AG20443 (cell line): Measurements from ENCODE around the gene AGPAT2.

Source experiments
- DNase-seq: peaks from one replicate; pipeline ENCODE4 v3.0.0; 2012; ENCODE audit warnings: low spot score, mixed read lengths

AGPAT2 gene

DNA sequence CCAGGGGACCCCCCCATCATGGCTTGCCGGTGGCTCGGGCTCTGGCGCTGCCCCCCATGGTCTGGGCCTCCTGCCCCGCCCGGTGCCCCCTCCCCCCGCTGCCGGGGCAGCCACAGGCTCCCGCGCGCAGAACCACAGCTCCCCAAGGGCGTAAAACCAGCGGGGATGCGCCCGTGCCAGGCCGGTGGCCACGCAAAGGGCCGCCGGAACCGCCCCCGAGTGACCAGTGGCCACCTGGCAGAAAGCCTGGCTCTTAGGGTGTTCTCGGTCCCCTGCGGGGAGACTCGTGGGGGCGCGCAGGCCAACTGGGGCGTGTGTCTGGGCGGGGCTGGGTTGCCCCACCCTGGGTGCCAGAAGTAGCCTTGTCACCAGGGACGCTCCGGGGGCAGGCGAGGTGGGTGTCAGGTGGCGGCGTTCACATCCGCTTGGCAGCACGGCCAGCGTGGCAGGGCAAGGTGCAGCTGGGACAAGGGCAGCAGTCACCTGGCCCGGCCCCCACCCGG lies 515 bp upstream of the AGPAT2 start:
- DNase-seq: no peak

- DNase-seq: no peak
These were observed 793 bp downstream of the AGPAT2 start for GRCh38 chr9:136686534-136686793.

- peak; percentile 72 for DNase-seq
These were observed 1.3 kb downstream of the AGPAT2 start for GRCh38 chr9:136685790-136686533.

DNA sequence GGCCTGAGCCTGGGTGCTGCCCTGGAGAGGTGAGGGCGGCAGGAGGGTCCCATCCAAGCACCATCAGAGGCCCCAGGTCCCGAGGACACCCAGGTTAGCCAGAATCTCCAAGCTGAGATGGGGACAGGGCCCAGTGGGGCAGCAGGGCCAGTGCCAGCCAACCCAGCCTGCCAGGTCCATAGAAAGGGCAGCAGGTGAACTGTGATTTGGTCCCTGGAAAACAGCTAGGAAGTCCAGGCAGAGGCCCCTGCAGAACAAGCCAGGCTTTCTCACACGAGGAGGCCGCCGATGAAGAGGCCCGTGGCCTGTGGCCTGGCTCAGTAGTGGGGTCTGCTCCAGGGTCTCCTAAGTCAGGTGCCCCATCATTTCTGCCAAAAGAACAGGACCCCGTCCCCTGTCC lies 2.0 kb downstream of the AGPAT2 start:
- DNase-seq: no peak

- no peak for DNase-seq
These were observed 2.5 kb downstream of the AGPAT2 start for GRCh38 chr9:136684799-136685198.

GRCh38 chr9:136684339-136684738 lies 2.9 kb downstream of the AGPAT2 start:
- DNase-seq: no peak

DNA sequence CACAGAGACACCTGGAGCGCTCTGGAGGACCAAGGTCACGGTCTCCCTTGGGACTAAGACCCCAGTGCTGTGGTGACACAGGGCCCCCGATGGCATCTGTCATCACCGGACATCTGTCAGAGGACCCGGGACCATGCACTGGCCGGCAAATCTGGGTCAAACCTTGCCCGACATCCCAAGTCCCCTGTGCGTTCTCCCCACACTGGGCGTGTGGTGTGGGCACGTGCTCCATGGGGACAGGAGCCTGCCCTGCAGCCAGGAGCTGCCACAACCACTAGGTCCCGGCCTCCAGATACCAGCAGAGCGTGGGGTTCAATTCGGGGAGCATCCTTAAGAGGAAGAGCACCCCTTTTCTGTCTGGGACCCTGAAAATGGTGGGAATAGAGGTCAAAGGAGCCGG lies 3.5 kb downstream of the AGPAT2 start:
- no peak for DNase-seq

GRCh38 chr9:136683173-136683745 lies 4.0 kb downstream of the AGPAT2 start:
- no peak for DNase-seq

DNA sequence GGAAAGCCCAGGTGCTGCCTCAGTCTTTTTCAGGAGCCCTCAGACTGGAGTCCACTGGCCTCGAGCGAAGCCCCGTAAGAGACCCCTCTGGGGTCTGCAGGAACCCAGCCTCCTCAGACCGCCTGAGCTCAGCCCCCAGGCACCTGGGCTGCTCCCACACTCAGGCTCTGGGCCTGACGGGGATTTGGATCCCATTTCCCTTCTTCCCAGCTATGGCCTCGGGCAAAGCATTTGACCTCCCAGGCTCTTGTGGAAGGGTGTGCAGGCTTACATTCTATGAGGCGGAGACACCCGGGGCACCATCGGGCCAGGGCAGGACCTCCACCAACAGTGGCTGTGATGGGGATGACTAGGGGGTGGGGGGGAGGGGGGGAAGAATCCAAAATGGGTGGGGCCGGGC lies 4.5 kb downstream of the AGPAT2 start:
- DNase-seq: no peak

DNA sequence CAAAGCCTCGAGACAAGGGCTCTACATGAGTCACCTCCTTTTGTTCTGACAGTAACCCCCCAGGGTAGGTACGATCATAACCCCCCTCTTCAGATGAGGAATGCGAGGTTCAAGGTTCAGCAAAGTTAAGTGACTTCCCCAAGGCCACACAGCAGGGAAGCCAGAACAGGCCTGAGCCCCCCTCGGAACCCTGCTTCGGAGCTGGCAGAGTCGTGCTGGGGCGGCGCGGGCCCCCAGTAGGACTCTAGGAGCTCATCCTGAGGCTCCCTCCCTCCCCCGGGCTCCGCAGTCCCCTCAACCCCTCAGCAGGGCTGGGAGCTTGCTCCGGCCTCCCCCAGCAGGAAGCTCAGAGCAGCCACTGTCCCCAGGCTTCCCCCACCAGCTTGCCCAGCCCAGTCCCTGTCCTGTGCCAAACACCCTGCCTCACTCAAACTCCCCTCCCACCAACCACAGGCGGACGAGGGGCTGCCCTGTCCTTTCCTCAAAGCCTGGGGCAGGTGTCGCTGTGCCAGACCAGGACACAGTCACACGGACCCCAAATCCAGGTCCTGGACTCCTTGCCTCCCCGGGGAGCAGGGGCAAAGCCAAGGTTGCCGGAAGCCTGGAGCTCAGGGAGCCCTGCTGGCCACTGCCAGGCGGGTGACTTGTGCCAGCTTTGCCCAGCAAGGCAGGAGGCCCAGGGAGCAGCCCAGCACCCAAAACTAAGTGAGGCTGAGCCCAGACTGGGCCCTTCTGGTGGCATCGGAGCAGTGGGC lies 5.1 kb downstream of the AGPAT2 start:
- no peak for DNase-seq

- DNase-seq: no peak
These were observed 6.2 kb downstream of the AGPAT2 start for GRCh38 chr9:136681029-136681428.

DNA sequence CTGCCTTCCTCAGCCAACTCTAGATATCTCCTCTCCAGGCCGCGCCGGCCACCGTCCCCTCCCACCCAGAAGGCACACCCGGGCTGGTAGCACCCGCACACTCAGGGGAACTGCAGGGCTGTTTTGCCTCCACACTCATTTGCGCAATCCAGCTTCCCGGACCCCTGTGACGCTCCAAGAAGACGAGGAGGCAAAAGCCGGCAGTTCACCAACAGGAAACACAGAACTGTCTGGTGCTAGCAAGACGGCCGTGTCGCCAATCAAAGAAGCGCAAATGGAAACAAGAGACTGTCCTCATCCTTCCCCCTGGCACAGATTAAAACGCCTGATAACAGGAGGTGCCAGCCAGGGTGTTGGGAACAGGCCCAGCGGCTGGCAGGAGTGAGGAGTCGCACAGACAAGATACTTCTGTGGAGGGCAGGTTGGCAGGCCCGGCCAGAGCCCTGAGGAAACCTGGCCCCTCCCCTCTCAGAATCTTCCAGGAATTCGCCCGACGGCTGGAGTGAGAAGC lies 7.8 kb downstream of the AGPAT2 start:
- no peak for DNase-seq

DNA sequence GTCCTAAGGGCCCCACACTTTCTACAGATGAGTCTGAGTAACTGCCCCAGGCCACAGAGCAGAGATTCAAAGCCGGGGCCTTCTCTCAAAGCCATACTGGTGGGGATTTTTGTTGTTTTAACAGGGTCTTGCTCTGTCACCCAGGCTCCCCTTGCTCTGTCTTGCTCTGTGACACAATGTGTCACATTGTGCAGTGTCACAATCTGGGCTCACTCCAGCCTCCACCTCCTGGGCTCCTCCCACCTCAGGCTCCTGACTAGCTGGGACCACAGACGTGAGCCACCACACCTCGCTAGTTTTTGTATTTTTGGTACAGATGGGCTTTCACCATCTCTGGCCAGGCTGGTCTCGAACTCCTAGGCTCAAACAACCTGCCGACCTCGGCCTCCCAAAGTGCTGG lies 8.6 kb downstream of the AGPAT2 start:
- DNase-seq: no peak

DNA sequence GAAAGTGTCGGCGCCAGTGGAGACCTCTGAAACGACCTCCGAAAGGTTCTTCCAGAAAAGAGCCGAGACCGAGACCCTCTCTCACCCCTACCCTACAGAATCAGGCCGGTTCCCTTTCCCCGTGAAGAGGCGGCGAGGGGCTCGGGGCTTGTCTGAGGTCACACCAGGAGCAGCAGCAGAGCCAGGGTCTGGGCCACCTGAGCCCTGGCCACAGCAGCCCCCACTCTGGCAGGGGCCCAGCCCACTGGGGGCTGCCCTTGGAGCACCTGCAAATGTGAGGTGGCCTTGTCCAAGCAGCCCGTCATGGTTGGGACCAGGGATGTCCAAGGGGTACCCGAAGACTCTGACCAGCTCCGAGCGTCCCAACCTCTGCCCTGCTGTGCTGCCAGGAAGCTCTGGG lies 9.2 kb downstream of the AGPAT2 start:
- no peak for DNase-seq

DNA sequence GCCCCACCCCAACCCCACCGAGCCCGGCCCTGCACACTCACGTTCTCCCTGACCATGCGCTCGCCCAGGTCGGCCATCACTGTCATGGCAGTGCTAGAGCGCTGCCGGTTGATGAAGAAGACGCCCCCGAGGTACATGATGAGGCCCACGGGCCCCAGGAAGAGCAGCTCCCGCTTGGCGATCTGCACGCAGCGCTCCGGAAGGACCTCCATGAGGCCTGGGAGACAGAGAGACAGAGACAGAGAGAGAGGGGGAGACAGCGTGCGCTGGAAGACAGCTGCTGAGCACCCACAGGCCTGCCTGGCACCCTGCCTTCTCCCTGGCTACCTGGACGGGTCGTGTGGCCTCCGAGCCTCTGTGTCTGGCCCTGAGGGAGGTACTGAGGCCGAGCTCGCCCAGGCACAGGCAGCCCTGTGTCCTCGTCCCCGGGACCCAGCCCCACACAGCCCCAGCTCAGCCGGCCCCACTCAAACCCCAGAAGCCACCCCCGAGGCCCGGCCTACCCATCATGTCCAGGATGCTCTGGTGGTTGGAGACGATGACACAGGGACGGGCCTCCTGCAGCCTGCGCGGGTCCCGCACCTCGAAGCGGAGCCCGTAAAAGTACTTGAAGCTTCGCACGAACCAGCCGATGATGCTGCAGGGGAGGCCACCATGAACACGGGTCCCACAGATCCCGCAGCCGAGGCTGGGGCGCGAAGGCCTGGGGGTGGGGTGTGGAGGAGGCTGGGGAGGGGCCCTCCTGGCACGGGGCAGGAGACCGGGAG lies 10.2 kb downstream of the AGPAT2 start:
- DNase-seq: no peak

GRCh38 chr9:136676297-136676794 lies 10.9 kb downstream of the AGPAT2 start:
- DNase-seq: no peak

DNA sequence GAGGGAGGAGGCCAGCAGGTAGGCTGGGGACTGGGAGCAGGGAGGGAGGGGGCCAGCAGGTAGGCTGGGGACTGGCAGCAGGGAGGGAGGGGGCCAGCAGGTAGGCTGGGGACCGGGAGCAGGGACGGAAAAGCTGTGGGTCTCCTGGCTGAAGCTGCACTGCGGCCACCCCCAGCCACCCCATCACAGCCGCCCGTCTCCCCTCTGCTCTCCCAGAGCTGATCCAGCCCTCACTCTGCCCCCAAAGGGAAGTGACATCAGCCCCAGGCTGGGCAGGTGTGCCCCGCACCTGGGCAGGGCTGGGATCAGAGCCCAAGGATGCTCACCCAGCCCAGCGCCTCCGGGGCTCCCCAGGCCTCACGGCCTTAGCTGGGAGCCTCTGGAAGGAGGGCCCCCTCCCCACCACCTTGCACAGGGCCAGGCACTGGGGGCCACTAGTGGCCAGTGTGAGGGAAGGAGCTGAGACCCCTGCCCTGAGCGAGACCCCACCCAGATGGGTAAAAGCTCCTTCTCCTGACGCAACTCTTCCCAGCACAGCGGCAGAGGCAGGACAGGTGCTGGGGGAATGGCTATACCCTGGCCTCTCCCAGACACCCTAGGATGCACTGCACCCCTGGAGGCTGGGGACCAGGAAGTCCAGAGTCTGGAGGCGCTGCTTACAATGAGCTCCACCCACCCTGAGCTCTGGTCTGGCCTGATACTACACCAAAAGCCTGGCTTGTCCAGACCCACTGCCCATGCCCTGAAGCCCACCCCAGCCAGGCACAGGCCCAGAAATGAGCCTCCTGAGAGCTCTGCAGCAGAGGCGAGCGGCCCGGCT lies 11.6 kb downstream of the AGPAT2 start:
- DNase-seq: no peak

- no peak for DNase-seq
These were observed 12.4 kb downstream of the AGPAT2 start for GRCh38 chr9:136674786-136675349.

DNA sequence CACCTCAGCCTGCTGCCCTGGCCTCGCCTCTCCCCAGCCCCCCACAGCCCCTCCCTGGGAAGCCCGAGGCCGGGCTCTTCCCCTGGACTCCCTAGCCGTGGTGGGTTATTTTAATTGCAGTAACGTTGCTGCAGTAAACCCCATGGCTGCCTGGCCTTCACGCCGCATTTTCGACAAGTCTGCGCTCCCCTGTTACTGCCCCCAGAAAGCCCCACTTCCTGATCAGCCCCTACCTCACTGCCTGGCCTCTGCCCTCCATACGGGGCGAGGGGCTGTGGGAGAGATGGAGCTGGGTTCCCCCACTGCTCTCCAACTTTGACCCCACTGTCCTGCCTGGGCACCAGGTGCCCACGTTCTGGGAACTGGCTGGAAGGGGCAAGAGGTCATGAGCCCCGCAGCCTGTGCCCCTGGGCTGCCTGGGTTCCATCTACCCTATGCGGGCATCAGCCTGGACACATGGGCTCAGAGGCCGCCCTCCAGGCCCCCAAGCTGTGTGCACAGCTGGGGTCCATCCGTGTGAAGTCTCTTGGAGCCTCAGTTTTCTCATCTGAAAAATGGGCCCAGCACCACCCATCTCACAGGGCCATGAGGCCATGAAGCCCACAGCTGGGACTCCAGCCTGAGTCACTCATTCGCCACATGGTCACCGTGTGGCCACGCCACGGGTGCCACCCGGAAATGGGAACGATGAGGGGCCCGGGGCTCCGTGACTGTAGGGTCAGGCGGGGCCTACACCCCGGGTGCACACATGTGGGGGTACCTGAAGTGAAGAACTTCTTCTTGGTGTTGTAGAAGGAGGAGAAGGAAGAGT lies 13.1 kb downstream of the AGPAT2 start:
- no peak for DNase-seq
